ENCODE measurements around the gene RGS11. TPM values are rescaled to one million over a fixed set of nuclear protein-coding genes. Genes with fewer than 3 reads are reported as not detected.
A peak's percentile ranks its signal among the peaks of the same experiment; 100 is the strongest.
"Not testable (repeated sequence)": the region's sequence is repeated elsewhere in the genome, so short reads cannot be mapped to it uniquely, and the experiment has no call there.

Gene RGS11
- total RNA-seq, 8 experiments from 2014 or later, result 0.22 to 12.5 (median 1.7) TPM

DNA sequence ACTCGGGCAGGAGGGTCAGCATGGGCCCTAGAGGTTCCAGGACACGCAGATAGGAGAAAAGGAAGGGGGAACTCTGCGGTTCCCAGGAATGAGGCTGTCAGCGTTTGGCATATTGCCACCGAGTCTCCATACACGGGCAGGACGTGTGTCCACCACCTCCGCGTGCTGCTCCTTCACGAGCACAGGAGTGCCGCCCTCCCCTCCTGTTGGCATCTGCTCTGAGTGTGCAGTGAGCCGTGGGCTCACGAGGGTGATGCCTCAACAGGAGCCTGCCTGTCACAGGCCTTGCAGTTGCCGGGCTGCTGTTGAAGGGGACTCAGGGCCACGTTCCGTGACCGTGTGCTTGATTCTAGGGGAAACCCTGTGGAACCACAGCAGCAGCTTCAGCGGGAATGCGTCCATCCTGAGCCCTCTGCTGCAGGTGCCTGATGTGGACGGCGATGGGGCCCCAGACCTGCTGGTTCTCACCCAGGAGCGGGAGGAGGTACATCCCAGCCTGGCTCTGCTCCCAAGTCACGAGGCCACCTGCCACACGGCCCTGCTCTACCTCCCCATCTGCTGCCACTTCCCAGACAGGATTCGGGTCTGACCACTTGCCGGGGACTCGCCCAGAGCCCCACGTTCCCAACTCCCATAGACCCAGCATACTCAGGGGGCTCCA, 14.6 kb downstream of the RGS11 start:
- no peak for ATAC-seq (replicated peaks in 6 of 8)
- in situ Hi-C loops (cut with MboI; ENCODE audit: low pct_unique_long_range_greater_than_20kb in 2 of 9, low sequenced_read_pairs in 9 of 9, unreplicated experiment in 9 of 9), result no loop called here
- no peak overlapping the region for H3K27ac ChIP-seq
- no peak overlapping the region for H3K4me3 ChIP-seq
- H3K4me1 ChIP-seq (replicated peaks in 1 of 2), result no peaks in the 10 kb centered on the region
- WGBS, 10 experiments, result 100% methylated on average over 2 to 3 of the region's 28 CpGs; no CpG with 5 or more reads in 8 of the 10 experiments

DNA sequence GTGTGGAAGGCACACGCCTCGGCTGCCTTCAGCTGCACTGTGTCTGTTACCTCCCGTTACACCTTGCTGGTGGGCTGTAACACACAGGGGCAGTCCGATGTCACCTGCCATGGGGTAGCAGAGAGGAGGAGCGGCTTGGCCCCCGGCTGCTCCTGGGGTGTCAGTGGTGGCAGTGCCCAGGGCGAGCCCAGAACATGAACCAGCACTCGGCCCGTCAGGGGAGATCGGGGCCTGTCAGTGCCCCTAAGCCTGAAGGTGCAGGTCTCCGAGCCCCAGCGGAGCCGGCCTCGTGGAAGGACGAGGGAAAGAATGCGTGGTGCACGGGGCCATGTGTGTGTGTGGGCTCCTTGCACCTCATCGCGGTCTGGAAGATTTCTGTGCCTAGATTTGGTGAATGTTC, 15.4 kb downstream of the RGS11 start:
- no peak overlapping the region for H3K27ac ChIP-seq
- H3K4me3 ChIP-seq, result no peak overlapping the region
- no peak for ATAC-seq (replicated peaks in 6 of 8)
- no peaks in the 10 kb centered on the region for H3K4me1 ChIP-seq (replicated peaks in 1 of 2)
- 88 to 100% (median 91%) methylated on average over 2 to 8 of the region's 19 CpGs; no CpG with 5 or more reads in 4 of the 10 experiments for WGBS, 10 experiments
- in situ Hi-C loops (cut with MboI; ENCODE audit: low pct_unique_long_range_greater_than_20kb in 2 of 9, low sequenced_read_pairs in 9 of 9, unreplicated experiment in 9 of 9), result no loop called here

DNA sequence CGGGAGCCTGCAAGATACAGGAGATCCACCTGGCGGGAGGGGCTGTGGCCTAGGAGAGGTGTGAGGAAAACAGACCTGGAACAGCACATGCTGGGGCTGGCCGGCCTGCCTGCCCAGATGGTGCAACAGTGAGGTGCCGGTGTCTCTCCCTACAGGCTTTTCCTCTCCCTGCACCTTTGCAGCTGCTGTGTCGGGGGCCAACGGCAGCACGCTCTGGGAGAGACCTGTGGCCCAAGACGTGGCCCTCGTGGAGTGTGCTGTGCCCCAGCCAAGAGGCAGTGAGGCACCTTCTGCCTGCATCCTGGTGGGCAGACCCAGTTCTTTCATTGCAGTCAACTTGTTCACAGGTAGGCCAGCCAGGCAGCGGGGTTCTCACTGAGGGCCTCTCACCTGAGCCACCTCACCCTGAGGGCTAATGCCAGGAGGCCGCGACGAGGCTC, 15.9 kb downstream of the RGS11 start:
- ATAC-seq (replicated peaks in 6 of 8), result no peak
- WGBS, 10 experiments, result 80 to 100% methylated on average over 1 of the region's 13 CpGs; no CpG with 5 or more reads in 8 of the 10 experiments
- Histone ChIP-seq H3K27ac (no peak overlapping the region), H3K4me1 (replicated peaks in 1 of 2) (no peaks in the 10 kb centered on the region), H3K4me3 (no peak overlapping the region)
- in situ Hi-C loops (cut with MboI; ENCODE audit: low pct_unique_long_range_greater_than_20kb in 2 of 9, low sequenced_read_pairs in 9 of 9, unreplicated experiment in 9 of 9), result no loop called here

DNA sequence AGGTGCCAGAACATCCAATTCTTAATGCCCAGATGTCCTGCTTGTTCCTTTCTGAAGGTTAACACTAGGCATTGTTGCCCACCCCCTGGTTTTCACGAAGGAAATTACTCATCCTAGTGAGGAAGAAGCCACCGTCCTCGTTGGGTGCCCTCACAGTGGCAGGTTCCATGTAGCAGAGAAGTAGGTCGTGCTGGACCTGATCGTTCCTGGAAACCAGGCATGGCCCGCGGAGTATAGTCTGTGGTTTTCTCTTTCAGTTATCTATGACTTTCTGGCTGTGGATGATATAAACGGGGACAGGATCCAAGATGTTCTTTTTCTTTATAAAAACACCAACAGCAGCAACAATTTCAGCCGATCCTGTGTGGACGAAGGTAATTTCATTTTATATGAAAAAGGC, 16.5 kb downstream of the RGS11 start:
- in situ Hi-C loops (cut with MboI; ENCODE audit: low pct_unique_long_range_greater_than_20kb in 2 of 9, low sequenced_read_pairs in 9 of 9, unreplicated experiment in 9 of 9), result no loop called here
- ATAC-seq (replicated peaks in 6 of 8), result no peak

DNA sequence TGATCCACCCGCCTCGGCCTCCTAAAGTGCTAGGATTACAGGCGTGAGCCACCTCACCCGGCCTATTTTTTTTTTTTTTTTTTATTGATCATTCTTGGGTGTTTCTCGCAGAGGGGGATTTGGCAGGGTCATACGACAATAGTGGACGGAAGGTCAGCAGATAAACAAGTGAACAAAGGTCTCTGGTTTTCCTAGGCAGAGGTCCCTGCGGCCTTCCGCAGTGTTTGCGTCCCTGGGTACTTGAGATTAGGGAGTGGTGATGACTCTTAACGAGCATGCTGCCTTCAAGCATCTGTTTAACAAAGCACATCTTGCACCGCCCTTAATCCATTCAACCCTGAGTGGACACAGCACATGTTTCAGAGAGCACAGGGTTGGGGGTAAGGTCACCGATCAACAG, 17.7 kb downstream of the RGS11 start:
- WGBS, 10 experiments, result 83 to 100% (median 93%) methylated on average over 2 to 5 of the region's 13 CpGs; no CpG with 5 or more reads in 6 of the 10 experiments
- H3K27ac ChIP-seq; in situ Hi-C loops (cut with MboI; ENCODE audit: low pct_unique_long_range_greater_than_20kb in 2 of 9, low sequenced_read_pairs in 9 of 9, unreplicated experiment in 9 of 9); H3K4me1 ChIP-seq (replicated peaks in 1 of 2); ATAC-seq (replicated peaks in 6 of 8); H3K4me3 ChIP-seq: not testable (repeated sequence)

More for the DNA sequence above, 16.5 kb downstream of the RGS11 start:
- no peak overlapping the region for H3K27ac ChIP-seq
- WGBS, 10 experiments, result 73 to 100% (median 92%) methylated on average over 1 to 10 of the region's 10 CpGs; no CpG with 5 or more reads in 1 of the 10 experiments
- H3K4me3 ChIP-seq, result no peak overlapping the region
- H3K4me1 ChIP-seq (replicated peaks in 1 of 2), result no peaks in the 10 kb centered on the region

DNA sequence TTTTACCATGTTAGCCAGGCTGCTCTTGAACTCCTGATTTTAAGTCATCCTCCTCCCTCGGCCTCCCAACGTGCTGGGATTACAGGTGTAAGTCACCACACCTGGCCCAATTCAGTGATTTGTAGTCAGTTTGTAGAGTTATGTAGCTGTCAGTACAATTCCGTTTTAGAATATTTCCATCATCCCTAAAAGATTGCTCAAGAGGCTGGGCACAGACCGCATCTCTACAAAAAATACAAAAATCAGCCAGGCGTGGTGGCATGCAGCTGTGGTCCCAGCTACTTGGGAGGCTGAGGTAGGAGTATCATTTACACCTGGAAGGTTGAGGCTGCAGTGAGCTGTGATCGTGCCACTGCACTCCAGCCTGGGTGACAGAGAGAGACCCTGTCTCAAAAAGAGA, 20.6 kb downstream of the RGS11 start:
- no peak for ATAC-seq (replicated peaks in 6 of 8)
- Histone ChIP-seq H3K4me3 (no peak overlapping the region), H3K4me1 (replicated peaks in 1 of 2) (no peaks in the 10 kb centered on the region), H3K27ac (no peak overlapping the region)
- WGBS, 10 experiments, result 90 to 100% (median 100%) methylated on average over 1 to 4 of the region's 6 CpGs; no CpG with 5 or more reads in 1 of the 10 experiments
- in situ Hi-C loops (cut with MboI; ENCODE audit: low pct_unique_long_range_greater_than_20kb in 2 of 9, low sequenced_read_pairs in 9 of 9, unreplicated experiment in 9 of 9), result no loop called here

DNA sequence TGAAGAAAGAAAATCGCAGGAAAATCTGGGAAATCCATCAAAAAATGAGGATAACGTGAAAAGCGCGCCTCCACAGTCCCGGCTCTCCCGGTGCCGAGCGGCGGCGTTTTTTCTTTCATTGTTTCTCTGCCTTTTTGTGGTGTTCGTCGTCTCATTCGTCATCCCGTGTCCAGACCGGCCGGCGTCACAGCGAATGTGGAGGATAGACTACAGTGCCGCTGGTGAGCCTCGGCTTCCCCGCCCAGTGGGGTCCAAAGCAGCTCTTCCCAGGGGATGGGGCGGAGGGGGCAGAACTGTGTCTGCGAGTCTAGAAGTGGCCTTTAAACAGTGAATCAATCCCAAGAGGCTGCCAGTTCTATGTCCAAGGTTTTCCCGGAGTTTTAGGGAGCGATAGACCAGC, 21.3 kb downstream of the RGS11 start:
- no peak for ATAC-seq (replicated peaks in 6 of 8)
- Histone ChIP-seq H3K27ac (no peak overlapping the region), H3K4me1 (replicated peaks in 1 of 2) (no peaks in the 10 kb centered on the region), H3K4me3 (no peak overlapping the region)
- in situ Hi-C loops (cut with MboI; ENCODE audit: low pct_unique_long_range_greater_than_20kb in 2 of 9, low sequenced_read_pairs in 9 of 9, unreplicated experiment in 9 of 9), result no loop called here
- 85 to 100% (median 100%) methylated on average over 1 to 14 of the region's 25 CpGs; no CpG with 5 or more reads in 3 of the 10 experiments for WGBS, 10 experiments

DNA sequence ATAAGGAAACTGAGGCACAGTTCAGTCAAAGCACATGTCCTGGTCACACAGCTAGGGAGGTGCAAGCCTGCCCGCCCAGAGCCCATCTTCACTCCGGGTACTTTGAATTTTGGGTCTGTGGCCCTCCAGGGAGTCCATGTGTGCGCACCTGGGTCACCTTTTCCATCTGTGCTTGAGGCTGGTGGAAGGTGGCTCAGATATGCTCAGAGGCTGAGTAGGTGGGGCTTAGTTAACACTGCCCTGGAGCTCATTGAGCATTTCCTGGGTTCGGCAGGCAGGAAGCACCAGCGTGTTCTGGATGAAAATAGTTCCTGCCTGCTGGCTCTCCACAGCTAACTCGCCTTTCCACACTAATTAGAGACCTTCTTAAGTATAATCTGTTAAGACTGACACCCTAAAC, 21.9 kb downstream of the RGS11 start:
- in situ Hi-C loops (cut with MboI; ENCODE audit: low pct_unique_long_range_greater_than_20kb in 2 of 9, low sequenced_read_pairs in 9 of 9, unreplicated experiment in 9 of 9), result no loop called here
- peak in 1 of 8 experiments; percentile 24 for ATAC-seq (replicated peaks in 6 of 8)
- no peak overlapping the region for H3K4me3 ChIP-seq
- H3K4me1 ChIP-seq (replicated peaks in 1 of 2), result no peaks in the 10 kb centered on the region
- WGBS, 10 experiments, result 40 to 100% (median 93%) methylated on average over 1 to 5 of the region's 6 CpGs; no CpG with 5 or more reads in 4 of the 10 experiments
- no peak overlapping the region for H3K27ac ChIP-seq

DNA sequence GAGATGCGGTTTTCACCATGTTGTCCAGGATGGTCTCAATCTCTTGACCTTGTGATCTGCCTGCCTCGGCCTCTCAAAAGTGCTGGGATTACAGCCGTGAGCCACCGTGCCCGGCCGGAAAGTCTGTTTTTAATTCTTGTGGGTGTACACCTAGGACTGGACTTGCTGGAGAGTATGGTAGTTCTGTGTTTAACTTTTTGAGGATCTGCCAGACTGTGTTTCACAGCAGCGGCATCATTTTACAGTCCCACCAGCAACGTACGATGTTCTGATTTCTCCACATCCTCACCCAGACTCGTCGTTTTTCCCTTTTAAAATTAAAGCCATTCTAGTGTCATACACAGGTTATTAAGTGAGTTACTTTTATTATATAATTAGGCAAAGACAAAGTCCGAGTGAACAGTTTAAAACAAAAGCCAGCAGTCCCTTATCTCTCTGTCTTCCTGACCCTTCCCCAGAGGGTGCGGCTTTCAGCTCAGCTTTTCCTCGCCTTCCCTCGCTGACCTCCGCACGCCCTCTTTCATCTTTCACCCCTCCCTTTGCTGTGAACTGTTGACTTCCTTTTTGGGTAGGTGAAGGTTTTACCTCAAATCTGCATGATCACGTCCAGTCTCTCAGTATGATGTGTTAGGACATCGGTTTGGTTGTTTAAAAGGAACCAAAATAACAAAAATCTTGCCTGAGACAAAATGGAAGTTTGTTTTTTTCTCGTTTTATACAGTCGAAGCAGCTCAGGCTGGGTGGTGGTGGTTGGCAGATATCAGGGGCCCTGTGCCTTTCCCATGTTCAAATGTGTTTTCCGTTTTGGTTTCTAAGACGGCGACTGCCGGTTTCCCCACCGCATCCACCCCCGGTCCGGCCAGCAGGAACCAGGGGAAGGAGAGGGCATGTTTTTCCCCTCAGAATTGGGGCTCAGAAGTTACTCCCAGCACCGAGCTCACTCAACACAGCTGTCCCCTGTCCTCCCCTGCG, 23.1 kb downstream of the RGS11 start:
- peak in 1 of 8 experiments; percentile 38 for ATAC-seq (replicated peaks in 6 of 8)
- Histone ChIP-seq H3K27ac (no peak overlapping the region), H3K4me3 (no peak overlapping the region), H3K4me1 (replicated peaks in 1 of 2) (no peaks in the 10 kb centered on the region)
- in situ Hi-C loops (cut with MboI; ENCODE audit: low pct_unique_long_range_greater_than_20kb in 2 of 9, low sequenced_read_pairs in 9 of 9, unreplicated experiment in 9 of 9), result no loop called here
- WGBS, 10 experiments, result 59 to 95% (median 89%) methylated on average over 3 to 23 of the region's 30 CpGs

DNA sequence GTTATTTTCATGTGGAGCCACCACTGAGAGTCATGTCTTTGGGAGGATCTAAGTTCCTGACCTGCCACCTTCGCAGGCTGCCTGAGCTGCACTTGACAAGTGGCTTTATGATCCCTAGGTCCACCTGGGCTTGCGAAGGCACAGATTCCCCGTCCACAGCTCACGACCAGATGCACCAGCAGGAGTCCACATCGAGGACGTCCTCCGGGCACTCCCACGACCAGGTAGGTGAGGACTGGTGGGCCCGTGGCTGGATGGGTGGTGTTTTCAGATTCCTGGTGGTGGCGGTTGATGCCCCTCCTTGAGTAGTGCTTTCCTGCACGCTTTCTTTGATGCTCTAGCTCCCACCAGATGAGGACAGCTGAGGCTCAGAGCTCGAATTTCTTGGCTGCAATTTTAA, 26.3 kb downstream of the RGS11 start:
- in situ Hi-C loops (cut with MboI; ENCODE audit: low pct_unique_long_range_greater_than_20kb in 2 of 9, low sequenced_read_pairs in 9 of 9, unreplicated experiment in 9 of 9), result no loop called here
- H3K27ac ChIP-seq, result no peak overlapping the region
- H3K4me3 ChIP-seq, result no peak overlapping the region
- no peaks in the 10 kb centered on the region for H3K4me1 ChIP-seq (replicated peaks in 1 of 2)
- no peak for ATAC-seq (replicated peaks in 6 of 8)
- WGBS, 10 experiments, result 17 to 100% (median 88%) methylated on average over 1 to 7 of the region's 12 CpGs; no CpG with 5 or more reads in 4 of the 10 experiments

DNA sequence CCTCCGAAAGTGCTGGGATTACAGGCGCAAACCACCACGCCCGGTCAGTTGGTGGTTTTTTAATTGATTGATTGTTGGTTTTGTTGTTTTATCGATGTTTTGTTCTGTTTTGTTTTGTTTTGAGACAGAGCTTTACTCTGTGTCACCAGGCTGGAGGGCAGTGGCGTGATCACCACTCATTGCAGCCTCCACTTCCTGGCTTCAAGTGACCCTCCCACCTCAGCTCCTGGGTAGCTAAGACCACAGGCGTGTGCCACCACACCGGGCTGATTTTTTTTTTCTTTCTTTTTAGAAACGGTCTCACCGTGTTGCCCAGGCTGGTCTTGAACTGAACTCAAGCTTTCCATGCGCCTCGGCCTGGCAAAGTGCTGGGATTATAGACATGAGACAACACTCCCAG, 28.7 kb downstream of the RGS11 start:
- H3K27ac ChIP-seq, result no peak overlapping the region
- 90 to 100% (median 93%) methylated on average over 1 to 7 of the region's 12 CpGs; no CpG with 5 or more reads in 6 of the 10 experiments for WGBS, 10 experiments
- no peak overlapping the region for H3K4me3 ChIP-seq
- in situ Hi-C loops (cut with MboI; ENCODE audit: low pct_unique_long_range_greater_than_20kb in 2 of 9, low sequenced_read_pairs in 9 of 9, unreplicated experiment in 9 of 9), result no loop called here
- H3K4me1 ChIP-seq (replicated peaks in 1 of 2), result no peaks in the 10 kb centered on the region
- no peak for ATAC-seq (replicated peaks in 6 of 8)

DNA sequence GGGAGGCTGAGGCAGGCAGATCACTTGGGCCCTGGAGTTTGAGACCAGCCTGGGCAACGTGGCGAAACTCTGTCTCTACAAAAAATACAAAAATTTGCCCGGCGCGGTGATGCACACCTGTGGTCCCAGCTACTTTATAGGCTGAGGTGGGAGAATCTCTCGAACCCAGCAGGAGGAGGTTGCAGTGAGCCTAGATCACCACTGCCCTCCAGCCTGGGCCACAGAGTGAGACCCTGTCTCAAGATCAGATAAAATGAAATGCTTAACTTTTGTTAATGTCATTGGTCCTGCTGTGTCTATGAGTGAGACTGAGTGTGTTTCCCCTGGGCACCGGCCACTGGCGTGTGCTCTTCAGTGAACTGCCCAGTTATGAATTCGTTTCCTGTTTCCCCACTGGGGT, 30.6 kb downstream of the RGS11 start:
- no peak for ATAC-seq (replicated peaks in 6 of 8)
- no peak overlapping the region for H3K4me3 ChIP-seq
- no peak overlapping the region for H3K27ac ChIP-seq
- in situ Hi-C loops (cut with MboI; ENCODE audit: low pct_unique_long_range_greater_than_20kb in 2 of 9, low sequenced_read_pairs in 9 of 9, unreplicated experiment in 9 of 9), result no loop called here
- 79 to 95% (median 93%) methylated on average over 1 to 8 of the region's 9 CpGs; no CpG with 5 or more reads in 3 of the 10 experiments for WGBS, 10 experiments
- no peaks in the 10 kb centered on the region for H3K4me1 ChIP-seq (replicated peaks in 1 of 2)

DNA sequence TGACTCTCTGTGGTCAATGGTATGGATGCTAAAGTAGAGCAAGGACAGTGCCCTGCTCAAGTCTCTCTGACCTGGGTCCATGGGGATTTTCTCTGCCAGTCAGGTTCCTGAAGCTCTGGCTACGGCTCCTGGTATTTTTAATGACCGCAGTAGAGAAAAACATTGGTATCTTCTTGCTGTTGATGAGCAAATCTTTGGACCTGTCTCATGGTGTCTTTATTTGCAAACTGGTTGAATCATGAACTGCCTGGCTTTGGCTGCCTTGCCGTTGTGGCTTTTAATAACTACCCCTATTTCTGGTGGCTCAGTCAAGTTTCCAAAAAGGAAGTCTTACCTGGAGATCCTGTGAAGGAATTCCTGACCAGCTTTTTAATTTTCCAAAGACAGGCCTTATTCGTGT, 32.4 kb downstream of the RGS11 start:
- Histone ChIP-seq H3K4me1 (replicated peaks in 1 of 2) (no peaks in the 10 kb centered on the region), H3K27ac (no peak overlapping the region), H3K4me3 (no peak overlapping the region)
- in situ Hi-C loops (cut with MboI; ENCODE audit: low pct_unique_long_range_greater_than_20kb in 2 of 9, low sequenced_read_pairs in 9 of 9, unreplicated experiment in 9 of 9), result no loop called here
- ATAC-seq (replicated peaks in 6 of 8), result no peak
- 73 to 100% (median 100%) methylated on average over 1 to 4 of the region's 4 CpGs; no CpG with 5 or more reads in 1 of the 10 experiments for WGBS, 10 experiments
